Upper lobe of left lung (tissue), 4 donors: ENCODE data around the gene PILRA.
"Not testable (repeated sequence)": the region's sequence is repeated elsewhere in the genome, so short reads cannot be mapped to it uniquely, and the experiment has no call there.

Experiments
- EP300 ChIP-seq, 4 donors: sonication (generic); formaldehyde crosslinking; IDR thresholded peaks; one replicate each; pipeline ENCODE4 v1.5.1; 2017; ENCODE audit warnings: antibody characterized with exemption in 4 of 4, control low read depth in 2 of 4
- POLR2A ChIP-seq, 4 donors: fragments of 450-650 bp; IDR thresholded peaks; one replicate each; pipeline ENCODE4 v1.5.1; 2016 to 2017; ENCODE audit warnings: antibody characterized with exemption in 4 of 4, mild to moderate bottlenecking in 2 of 4
- POLR2AphosphoS5 ChIP-seq, 2 donors: sonication (generic); formaldehyde crosslinking; IDR thresholded peaks; one replicate each; pipeline ENCODE4 v1.5.1; 2017; ENCODE audit warnings: antibody characterized with exemption in 2 of 2
- TF ChIP-seq, protein P1 (sequence below), 6 experiments: fragments of 450-650 bp in 4 of 6; fragments of 200-600 bp in 2 of 6; sonication (generic) in 2 of 6; IDR thresholded peaks; one replicate each; pipeline ENCODE4 v1.5.1; 2016 to 2019; ENCODE audit warnings: antibody characterized with exemption in 6 of 6

DNA sequence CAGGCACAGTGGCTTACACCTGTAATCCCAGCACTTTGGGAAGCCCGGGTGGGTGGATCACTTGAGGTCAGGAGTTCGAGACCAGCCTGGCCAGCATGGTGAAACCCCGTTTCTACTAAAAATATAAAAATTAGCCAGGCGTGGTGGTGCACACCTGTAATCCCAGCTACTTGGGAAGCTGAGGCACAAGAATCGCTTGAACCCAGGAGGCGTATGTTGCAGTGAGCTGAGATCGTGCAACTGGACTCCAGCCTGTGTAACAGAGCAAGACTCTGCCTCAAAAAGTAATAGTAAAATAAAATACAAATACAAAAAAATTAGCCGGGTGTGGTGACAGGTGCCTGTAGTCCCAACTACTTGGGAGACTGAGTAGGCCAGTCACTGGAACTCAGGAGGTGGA, 65.4 kb downstream of the PILRA start:
- not testable (repeated sequence) for TF ChIP-seq POLR2AphosphoS5, POLR2A, EP300 (IDR thresholded peaks at IDR 0.05)
- TF ChIP-seq, protein P1, sequence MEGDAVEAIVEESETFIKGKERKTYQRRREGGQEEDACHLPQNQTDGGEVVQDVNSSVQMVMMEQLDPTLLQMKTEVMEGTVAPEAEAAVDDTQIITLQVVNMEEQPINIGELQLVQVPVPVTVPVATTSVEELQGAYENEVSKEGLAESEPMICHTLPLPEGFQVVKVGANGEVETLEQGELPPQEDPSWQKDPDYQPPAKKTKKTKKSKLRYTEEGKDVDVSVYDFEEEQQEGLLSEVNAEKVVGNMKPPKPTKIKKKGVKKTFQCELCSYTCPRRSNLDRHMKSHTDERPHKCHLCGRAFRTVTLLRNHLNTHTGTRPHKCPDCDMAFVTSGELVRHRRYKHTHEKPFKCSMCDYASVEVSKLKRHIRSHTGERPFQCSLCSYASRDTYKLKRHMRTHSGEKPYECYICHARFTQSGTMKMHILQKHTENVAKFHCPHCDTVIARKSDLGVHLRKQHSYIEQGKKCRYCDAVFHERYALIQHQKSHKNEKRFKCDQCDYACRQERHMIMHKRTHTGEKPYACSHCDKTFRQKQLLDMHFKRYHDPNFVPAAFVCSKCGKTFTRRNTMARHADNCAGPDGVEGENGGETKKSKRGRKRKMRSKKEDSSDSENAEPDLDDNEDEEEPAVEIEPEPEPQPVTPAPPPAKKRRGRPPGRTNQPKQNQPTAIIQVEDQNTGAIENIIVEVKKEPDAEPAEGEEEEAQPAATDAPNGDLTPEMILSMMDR (IDR thresholded peaks at IDR 0.05), result not testable (repeated sequence)
